H9 (cell line): Measurements from ENCODE around the gene SLC25A36. TPM values are rescaled to one million over a fixed set of nuclear protein-coding genes. Genes with fewer than 3 reads are reported as not detected.

Experiments used
- DNase-seq: peaks from one replicate; pipeline ENCODE4 v3.0.0-alpha.2; 2017
- H2AFZ ChIP-seq: one replicate; pipeline ENCODE4 v1.6.1; 2013; ENCODE audit warnings: mild to moderate bottlenecking, low read length, control low read depth, moderate library complexity
- H2AK5ac ChIP-seq: 2 replicates; pipeline ENCODE4 v1.6.1; 2013; ENCODE audit warnings: low read length, control low read depth, mixed read lengths; ENCODE audit not compliant: insufficient read length
- H2BK120ac ChIP-seq: one replicate; pipeline ENCODE4 v1.6.1; 2013; ENCODE audit warnings: low read depth, mild to moderate bottlenecking, low read length, control low read depth, inconsistent platforms; ENCODE audit not compliant: poor library complexity, severe bottlenecking
- H2BK12ac ChIP-seq: 2 replicates; pipeline ENCODE4 v1.6.1; 2013; ENCODE audit warnings: low read length, control low read depth, mixed read lengths, low read depth; ENCODE audit not compliant: insufficient read length
- H2BK15ac ChIP-seq: 2 replicates; pipeline ENCODE4 v1.6.1; 2013; ENCODE audit warnings: low read depth, low read length, control low read depth
- H2BK20ac ChIP-seq: one replicate; pipeline ENCODE4 v1.6.1; 2013; ENCODE audit warnings: low read depth, mild to moderate bottlenecking, low read length, control low read depth, inconsistent platforms; ENCODE audit not compliant: poor library complexity, severe bottlenecking
- H2BK5ac ChIP-seq: 2 replicates; pipeline ENCODE4 v1.6.1; 2013; ENCODE audit warnings: low read length, control low read depth, mixed read lengths; ENCODE audit not compliant: insufficient read length
- H3K14ac ChIP-seq: 2 replicates; pipeline ENCODE4 v1.6.1; 2013; ENCODE audit warnings: low read length, control low read depth; ENCODE audit not compliant: insufficient read depth
- H3K18ac ChIP-seq: 2 replicates; pipeline ENCODE4 v1.6.1; 2013; ENCODE audit warnings: low read depth, mild to moderate bottlenecking, mixed read lengths, low read length, control low read depth; ENCODE audit not compliant: insufficient read length
- H3K23ac ChIP-seq: 2 replicates; pipeline ENCODE4 v1.6.1; 2013; ENCODE audit warnings: low read length, control low read depth, mixed read lengths, low read depth; ENCODE audit not compliant: insufficient read length
- H3K23me2 ChIP-seq: 2 replicates; pipeline ENCODE4 v1.6.1; 2013; ENCODE audit warnings: low read depth, mild to moderate bottlenecking, mixed read lengths, low read length, control low read depth; ENCODE audit not compliant: insufficient read length, poor library complexity, severe bottlenecking
- H3K27ac ChIP-seq: 2 replicates; pipeline ENCODE4 v1.5.1; 2013; ENCODE audit warnings: low read length, control low read depth, mixed read lengths, low read depth; ENCODE audit not compliant: insufficient read length
- H3K27me3 ChIP-seq: 2 replicates; pipeline ENCODE4 v1.6.1; 2013; ENCODE audit warnings: low read length, control low read depth, inconsistent platforms; ENCODE audit not compliant: insufficient read depth
- H3K4ac ChIP-seq: 2 replicates; pipeline ENCODE4 v1.6.1; 2013; ENCODE audit warnings: low read depth, mild to moderate bottlenecking, control low read depth, inconsistent platforms, low read length, moderate library complexity
- H3K4me1 ChIP-seq: 2 replicates; pipeline ENCODE4 v1.6.1; 2013; ENCODE audit warnings: low read length, control low read depth, inconsistent platforms; ENCODE audit not compliant: insufficient read depth
- H3K4me2 ChIP-seq: 2 replicates; pipeline ENCODE4 v1.6.1; 2013; ENCODE audit warnings: low read length, control low read depth, mixed read lengths; ENCODE audit not compliant: insufficient read length, insufficient read depth
- H3K56ac ChIP-seq: 2 replicates; pipeline ENCODE4 v1.6.1; 2013; ENCODE audit warnings: low read depth, mild to moderate bottlenecking, mixed read lengths, low read length, control low read depth; ENCODE audit not compliant: insufficient read length
- H3K79me1 ChIP-seq: 2 replicates; pipeline ENCODE4 v1.6.1; 2013; ENCODE audit warnings: low read depth, mild to moderate bottlenecking, moderate library complexity, low read length, control low read depth, inconsistent platforms; ENCODE audit not compliant: insufficient read depth, poor library complexity, severe bottlenecking
- H3K79me2 ChIP-seq: 2 replicates; pipeline ENCODE4 v1.6.1; 2013; ENCODE audit warnings: low read length, control low read depth, inconsistent platforms; ENCODE audit not compliant: insufficient read depth
- H3K9ac ChIP-seq: 2 replicates; pipeline ENCODE4 v1.6.1; 2013; ENCODE audit warnings: low read length, control low read depth, mixed read lengths; ENCODE audit not compliant: insufficient read length; ENCODE audit errors: extremely low read depth
- H3K9me3 ChIP-seq: one replicate; pipeline ENCODE4 v1.6.1; 2013; ENCODE audit warnings: low read depth, low read length, inconsistent platforms; ENCODE audit not compliant: control insufficient read depth
- H3T11ph ChIP-seq: one replicate; pipeline ENCODE4 v1.6.1; 2013; ENCODE audit warnings: mild to moderate bottlenecking, low read length, control low read depth, inconsistent platforms
- H4K20me1 ChIP-seq: one replicate; pipeline ENCODE4 v1.6.1; 2013; ENCODE audit not compliant: control insufficient read depth, insufficient read length, insufficient read depth
- H4K5ac ChIP-seq: 2 replicates; pipeline ENCODE4 v1.6.1; 2013; ENCODE audit warnings: low read depth, mild to moderate bottlenecking, mixed read lengths, low read length, control low read depth; ENCODE audit not compliant: insufficient read length
- H4K8ac ChIP-seq: replicated peaks from 2 replicates; pipeline ENCODE4 v1.6.1; 2013; ENCODE audit warnings: low read length, control low read depth, mixed read lengths, low read depth; ENCODE audit not compliant: insufficient read length
- H4K91ac ChIP-seq: 2 replicates; pipeline ENCODE4 v1.6.1; 2013; ENCODE audit warnings: low read depth, mild to moderate bottlenecking, moderate library complexity, mixed read lengths, low read length, control low read depth; ENCODE audit not compliant: insufficient read length
- H3K27ac Mint-ChIP-seq, 3 experiments: 2 replicates in 2 of 3; 3 replicates in 1 of 3; pipeline ENCODE4 v1.8.0; 2020 to 2021; ENCODE audit warnings: mixed read lengths in 3 of 3, mild to moderate bottlenecking in 1 of 3, moderate library complexity in 1 of 3
- H3K27me3 Mint-ChIP-seq: 2 replicates; pipeline ENCODE4 v1.8.0; 2021; ENCODE audit warnings: low read depth, mild to moderate bottlenecking, moderate library complexity, mixed read lengths
- H3K36me3 Mint-ChIP-seq, 3 experiments: 2 replicates in 2 of 3; 3 replicates in 1 of 3; pipeline ENCODE4 v1.8.0; 2020 to 2021; ENCODE audit warnings: low read depth in 3 of 3, mixed read lengths in 3 of 3; ENCODE audit not compliant: insufficient read depth in 1 of 3
- H3K4me1 Mint-ChIP-seq, 2 experiments: 2 replicates each; pipeline ENCODE4 v1.8.0; 2020; ENCODE audit warnings: mixed read lengths in 2 of 2
- H3K4me3 Mint-ChIP-seq, 2 experiments: 2 replicates in 1 of 2; 3 replicates in 1 of 2; pipeline ENCODE4 v1.8.0; 2020 to 2021; ENCODE audit warnings: mild to moderate bottlenecking in 2 of 2, mixed read lengths in 2 of 2, moderate library complexity in 1 of 2
- H3K9me3 Mint-ChIP-seq, 2 experiments: 2 replicates in 1 of 2; 3 replicates in 1 of 2; pipeline ENCODE4 v1.8.0; 2020; ENCODE audit warnings: mild to moderate bottlenecking in 2 of 2, mixed read lengths in 2 of 2, moderate library complexity in 1 of 2
- CTCF ChIP-seq: fragments of 200-600 bp; sonication (generic); conservative IDR thresholded peaks from 3 replicates; pipeline ENCODE4 v1.8.0; 2021; ENCODE audit warnings: antibody characterized with exemption, mild to moderate bottlenecking
- WGBS: extraction: QIAGEN DNeasy Blood & Tissue Kit; methylation state at CpG from one replicate; pipeline ENCODE4 v1.1.7; 2013; ENCODE audit warnings: missing lambda C conversion rate, low lambda C conversion rate, mixed read lengths; ENCODE audit not compliant: insufficient read length; ENCODE audit errors: extremely low coverage; 5-methylcytosine and 5-hydroxymethylcytosine counted together
- total RNA-seq: library from RNA; stranded (reverse); gene quantifications from 2 replicates; pipeline ENCODE4 v1.2.1, GENCODE V29; 2021

The SLC25A36 gene
- total RNA-seq, 1 experiment from 2014 or later: 70.0 TPM

GRCh38 chr3:141000027-141000663, 58.5 kb downstream of the SLC25A36 start:
- H3K4me3 Mint-ChIP-seq: no peak overlapping the region
- Histone ChIP-seq H2BK20ac (no peak overlapping the region), H2BK5ac (no peak overlapping the region)

More at GRCh38 chr3:141000027-141000663, 58.5 kb downstream of the SLC25A36 start:
- Histone ChIP-seq H3K23me2 (no peaks in the 10 kb centered on the region), H3K18ac (no peak overlapping the region), H3K79me2 (no peaks in the 10 kb centered on the region), H3K14ac (no peak overlapping the region), H3K79me1 (no peaks in the 10 kb centered on the region), H3T11ph (no peak overlapping the region), H2AK5ac (no peak overlapping the region), H3K9me3 (no peaks in the 10 kb centered on the region), H3K4ac (no peak overlapping the region), H2BK120ac (no peak overlapping the region), H3K23ac (no peak overlapping the region), H3K4me2 (no peak overlapping the region), H3K27ac (no peak overlapping the region), H3K4me1 (no peaks in the 10 kb centered on the region), H3K27me3 (no peaks in the 10 kb centered on the region), H4K5ac (no peak overlapping the region), H4K8ac (no peak overlapping the region), H4K20me1 (no peaks in the 10 kb centered on the region), H3K56ac (no peak overlapping the region), H2BK12ac (no peak overlapping the region), H3K9ac (no peak overlapping the region), H2AFZ (no peak overlapping the region), H4K91ac (no peak overlapping the region), H2BK15ac (no peak overlapping the region)
- peaks cover 0 to 5% (median 0%) of the 10 kb centered on the region in 3 experiments; a peak in 2 of 7 replicates for H3K36me3 Mint-ChIP-seq
- H3K9me3 Mint-ChIP-seq: peaks cover 9 to 11% of the 10 kb centered on the region in 2 experiments; a peak in 3 of 5 replicates
- no peak overlapping the region for H3K27ac Mint-ChIP-seq
- no CpG with 5 or more reads among the region's 2 CpGs for WGBS
- TF ChIP-seq CTCF: peak; percentile 88
- peak; percentile 84 for DNase-seq
- H3K4me1 Mint-ChIP-seq: no peaks in the 10 kb centered on the region
- H3K27me3 Mint-ChIP-seq: no peaks in the 10 kb centered on the region
